D721Med (cell line): ENCODE measurements around the gene ANAPC5.

Experiments used
- DNase-seq: peaks from one replicate; pipeline ENCODE4 v3.0.0; 2011; ENCODE audit warnings: low spot score; ENCODE audit not compliant: insufficient read length
- FAIRE-seq: peaks from 2 replicates; lab custom pipeline; 2011; peaks lifted over from hg19 to GRCh38; lab: Jason Lieb, UNC
- CTCF ChIP-seq: IDR thresholded peaks from 2 replicates; pipeline ENCODE4 v1.5.1; 2012; ENCODE audit warnings: mild to moderate bottlenecking, control low read depth; ENCODE audit not compliant: insufficient read depth; ENCODE audit errors: missing control alignments

Gene ANAPC5

GRCh38 chr12:121277374-121277759 is 74.8 kb downstream of the ANAPC5 start:
- DNase-seq = no peak
- TF ChIP-seq CTCF = no peak
- no peak for FAIRE-seq

GRCh38 chr12:121274036-121274763 is 78.0 kb downstream of the ANAPC5 start:
- no peak for DNase-seq
- TF ChIP-seq CTCF = no peak
- no peak for FAIRE-seq

GRCh38 chr12:121273364-121273896 is 78.8 kb downstream of the ANAPC5 start:
- TF ChIP-seq CTCF = no peak
- FAIRE-seq (no peak), DNase-seq (no peak)

- TF ChIP-seq CTCF = no peak
- FAIRE-seq = no peak
- no peak for DNase-seq
Observed at GRCh38 chr12:121267822-121268221, 84.4 kb downstream of the ANAPC5 start.

- FAIRE-seq (no peak), DNase-seq (no peak)
- TF ChIP-seq CTCF = no peak
Observed at GRCh38 chr12:121264951-121265515, 87.2 kb downstream of the ANAPC5 start.

GRCh38 chr12:121264135-121264534 is 88.1 kb downstream of the ANAPC5 start:
- no peak for DNase-seq
- TF ChIP-seq CTCF = no peak
- no peak for FAIRE-seq
